ENCODE data around the gene CD84. TPM values are rescaled to one million over a fixed set of nuclear protein-coding genes. Genes with fewer than 3 reads are reported as not detected.

CD84 gene
- total RNA-seq, 1 experiment from 2014 or later: not detected

DNA sequence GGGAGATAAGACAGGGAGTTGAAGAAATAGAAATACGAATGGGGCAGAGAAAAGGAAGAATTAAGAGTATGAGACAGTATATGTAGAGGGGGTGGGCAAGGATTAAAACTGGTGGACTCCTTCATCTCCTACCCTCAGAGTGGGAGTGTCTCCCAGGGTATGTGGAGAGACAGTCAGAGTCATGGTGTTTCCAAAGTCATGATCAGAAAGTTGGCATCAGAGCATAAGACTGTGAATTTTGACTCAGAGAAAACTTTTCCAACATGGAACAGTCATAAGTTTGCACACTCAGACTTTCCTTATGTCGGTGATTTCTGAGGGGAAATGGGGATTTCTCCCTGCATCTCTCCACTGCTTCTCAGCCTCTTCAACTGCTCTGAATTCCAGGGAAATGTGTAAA is 2.4 kb downstream of the CD84 start:
- no peak for TF ChIP-seq EZH2 (IDR thresholded peaks at IDR 0.05; ENCODE audit: borderline replicate concordance, low read depth, low read length, poor library complexity, severe bottlenecking)
- no peak for TF ChIP-seq CTCF (conservative IDR thresholded peaks at IDR 0.05; ENCODE audit: low read depth, low read length)
- Histone ChIP-seq H3K4me1 (ENCODE audit: insufficient read depth, low read length, poor library complexity, severe bottlenecking) (no peaks in the 10 kb centered on the region), H3K9me3 (ENCODE audit: low read depth, low read length, poor library complexity, severe bottlenecking) (no peaks in the 10 kb centered on the region), H3K36me3 (ENCODE audit: insufficient read depth, low read length, poor library complexity, severe bottlenecking) (no peaks in the 10 kb centered on the region), H3K4me3 (ENCODE audit: low read depth, low read length, poor library complexity, severe bottlenecking) (no peak overlapping the region), H3K27me3 (replicated peaks; ENCODE audit: insufficient read depth, low read depth, low read length, poor library complexity) (no peaks in the 10 kb centered on the region), H3K27ac (ENCODE audit: low read depth, low read length, poor library complexity, severe bottlenecking) (no peak overlapping the region)
- intact Hi-C loops (cut with micrococcal nuclease; ENCODE audit: unreplicated experiment): no loop called here
- POLR2A ChIA-PET (ENCODE audit: low non-redundant PET): no interaction called here
- DNase-seq (ENCODE audit: low spot score): no peak
- CTCF ChIA-PET: no interaction called here
- no TSS peak for BruUV-seq (replicated peaks)

- TF ChIP-seq CTCF (conservative IDR thresholded peaks at IDR 0.05; ENCODE audit: low read depth, low read length): no peak
- no peak for TF ChIP-seq EZH2 (IDR thresholded peaks at IDR 0.05; ENCODE audit: borderline replicate concordance, low read depth, low read length, poor library complexity, severe bottlenecking)
- H3K27ac ChIP-seq (ENCODE audit: low read depth, low read length, poor library complexity, severe bottlenecking): no peak overlapping the region
- no peaks in the 10 kb centered on the region for H3K27me3 ChIP-seq (replicated peaks; ENCODE audit: insufficient read depth, low read depth, low read length, poor library complexity)
- CTCF ChIA-PET: no interaction called here
- H3K36me3 ChIP-seq (ENCODE audit: insufficient read depth, low read length, poor library complexity, severe bottlenecking): no peaks in the 10 kb centered on the region
- POLR2A ChIA-PET (ENCODE audit: low non-redundant PET): no interaction called here
- no peaks in the 10 kb centered on the region for H3K9me3 ChIP-seq (ENCODE audit: low read depth, low read length, poor library complexity, severe bottlenecking)
- no peaks in the 10 kb centered on the region for H3K4me1 ChIP-seq (ENCODE audit: insufficient read depth, low read length, poor library complexity, severe bottlenecking)
- no peak for DNase-seq (ENCODE audit: low spot score)
- H3K4me3 ChIP-seq (ENCODE audit: low read depth, low read length, poor library complexity, severe bottlenecking): no peak overlapping the region
- no TSS peak for BruUV-seq (replicated peaks)
- intact Hi-C loops (cut with micrococcal nuclease; ENCODE audit: unreplicated experiment): no loop called here
Observed at GRCh38 chr1:160576390-160576789, 2.9 kb downstream of the CD84 start.

DNA sequence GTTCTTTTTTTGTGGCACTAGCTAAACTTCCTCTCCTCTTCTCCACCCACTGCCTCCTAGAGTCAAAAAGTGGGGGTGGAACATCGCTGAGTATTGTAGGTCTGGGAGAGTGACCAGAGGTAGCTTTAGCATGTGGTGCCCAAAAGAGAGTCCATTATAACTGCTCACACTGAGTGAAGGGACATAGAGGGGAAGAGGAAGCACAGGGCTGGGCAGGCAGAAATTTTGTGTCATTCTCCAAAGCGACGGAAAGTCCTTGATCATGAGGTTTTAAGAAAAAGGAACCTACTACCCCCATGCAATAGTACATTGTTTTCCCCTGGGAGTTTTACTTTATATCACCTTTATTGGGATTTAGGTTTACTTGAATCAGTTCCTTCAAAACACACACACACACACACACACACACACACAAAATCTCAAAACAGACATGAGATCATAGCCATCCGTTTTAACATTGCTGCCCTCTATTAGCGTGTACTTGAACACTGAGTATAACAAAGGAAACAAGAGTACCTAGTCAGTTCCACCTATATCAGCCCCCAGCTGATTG is 4.1 kb downstream of the CD84 start:
- POLR2A ChIA-PET (ENCODE audit: low non-redundant PET): no interaction called here
- Histone ChIP-seq H3K27ac (ENCODE audit: low read depth, low read length, poor library complexity, severe bottlenecking) (no peak overlapping the region), H3K4me1 (ENCODE audit: insufficient read depth, low read length, poor library complexity, severe bottlenecking) (no peaks in the 10 kb centered on the region), H3K9me3 (ENCODE audit: low read depth, low read length, poor library complexity, severe bottlenecking) (no peaks in the 10 kb centered on the region), H3K4me3 (ENCODE audit: low read depth, low read length, poor library complexity, severe bottlenecking) (no peak overlapping the region), H3K27me3 (replicated peaks; ENCODE audit: insufficient read depth, low read depth, low read length, poor library complexity) (no peaks in the 10 kb centered on the region), H3K36me3 (ENCODE audit: insufficient read depth, low read length, poor library complexity, severe bottlenecking) (no peaks in the 10 kb centered on the region)
- intact Hi-C loops (cut with micrococcal nuclease; ENCODE audit: unreplicated experiment): no loop called here
- DNase-seq (ENCODE audit: low spot score): no peak
- TF ChIP-seq CTCF (conservative IDR thresholded peaks at IDR 0.05; ENCODE audit: low read depth, low read length) (no peak), EZH2 (IDR thresholded peaks at IDR 0.05; ENCODE audit: borderline replicate concordance, low read depth, low read length, poor library complexity, severe bottlenecking) (no peak)
- CTCF ChIA-PET: no interaction called here
- BruUV-seq (replicated peaks): no TSS peak
